ENCODE results near the gene ARID4B.

DNA sequence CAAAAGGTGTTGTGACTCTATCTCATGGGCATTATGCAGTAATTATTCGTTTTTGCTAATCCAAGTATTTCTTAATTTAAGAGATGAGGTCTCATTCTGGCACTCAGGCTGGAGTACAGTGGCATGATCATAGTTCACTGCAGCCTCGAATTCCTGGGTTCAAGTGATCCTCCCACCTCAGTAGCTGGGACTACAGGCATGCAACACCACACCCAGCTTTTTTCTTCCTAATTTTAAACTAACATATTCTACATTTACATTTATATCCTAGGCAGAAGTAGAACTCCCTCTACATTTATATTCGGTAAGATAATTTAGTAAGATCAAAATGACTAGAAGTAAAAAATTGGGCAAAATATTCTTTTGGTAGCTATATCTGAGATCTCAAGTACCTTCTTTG is 116.5 kb downstream of the ARID4B start:
- TF ChIP-seq RCOR1 (IDR thresholded peaks at IDR 0.05; ENCODE audit: low read depth, low read length): no peak
- TF ChIP-seq, protein P1, sequence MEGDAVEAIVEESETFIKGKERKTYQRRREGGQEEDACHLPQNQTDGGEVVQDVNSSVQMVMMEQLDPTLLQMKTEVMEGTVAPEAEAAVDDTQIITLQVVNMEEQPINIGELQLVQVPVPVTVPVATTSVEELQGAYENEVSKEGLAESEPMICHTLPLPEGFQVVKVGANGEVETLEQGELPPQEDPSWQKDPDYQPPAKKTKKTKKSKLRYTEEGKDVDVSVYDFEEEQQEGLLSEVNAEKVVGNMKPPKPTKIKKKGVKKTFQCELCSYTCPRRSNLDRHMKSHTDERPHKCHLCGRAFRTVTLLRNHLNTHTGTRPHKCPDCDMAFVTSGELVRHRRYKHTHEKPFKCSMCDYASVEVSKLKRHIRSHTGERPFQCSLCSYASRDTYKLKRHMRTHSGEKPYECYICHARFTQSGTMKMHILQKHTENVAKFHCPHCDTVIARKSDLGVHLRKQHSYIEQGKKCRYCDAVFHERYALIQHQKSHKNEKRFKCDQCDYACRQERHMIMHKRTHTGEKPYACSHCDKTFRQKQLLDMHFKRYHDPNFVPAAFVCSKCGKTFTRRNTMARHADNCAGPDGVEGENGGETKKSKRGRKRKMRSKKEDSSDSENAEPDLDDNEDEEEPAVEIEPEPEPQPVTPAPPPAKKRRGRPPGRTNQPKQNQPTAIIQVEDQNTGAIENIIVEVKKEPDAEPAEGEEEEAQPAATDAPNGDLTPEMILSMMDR (IDR thresholded peaks at IDR 0.05): no peak
- TF ChIP-seq RARB (CRISPR knock-in tag; IDR thresholded peaks at IDR 0.05): no peak
